ENCODE measurements around the gene STOX1.
"Not testable (repeated sequence)": the region's sequence is repeated elsewhere in the genome, so short reads cannot be mapped to it uniquely, and the experiment has no call there.

DNA sequence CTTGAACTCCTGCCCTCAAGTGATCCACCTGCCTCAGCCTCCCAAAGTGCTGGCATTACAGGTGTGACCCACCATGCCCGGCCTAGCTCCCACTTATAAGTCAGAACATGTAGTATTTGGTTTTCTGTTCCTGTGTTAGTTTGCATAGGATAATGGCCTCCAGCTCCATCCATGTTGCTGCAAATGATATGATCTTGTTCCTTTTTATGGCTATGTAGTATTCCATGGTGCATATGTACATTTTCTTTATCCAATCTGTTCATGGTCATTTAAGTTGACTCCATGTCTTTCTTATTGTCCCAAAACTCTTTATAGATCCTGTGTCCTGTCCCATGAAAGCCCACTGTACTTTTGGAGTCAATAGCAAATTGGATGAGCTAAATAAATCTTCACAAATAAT is 7.0 kb upstream of the STOX1 start:
- TF ChIP-seq, protein P1, sequence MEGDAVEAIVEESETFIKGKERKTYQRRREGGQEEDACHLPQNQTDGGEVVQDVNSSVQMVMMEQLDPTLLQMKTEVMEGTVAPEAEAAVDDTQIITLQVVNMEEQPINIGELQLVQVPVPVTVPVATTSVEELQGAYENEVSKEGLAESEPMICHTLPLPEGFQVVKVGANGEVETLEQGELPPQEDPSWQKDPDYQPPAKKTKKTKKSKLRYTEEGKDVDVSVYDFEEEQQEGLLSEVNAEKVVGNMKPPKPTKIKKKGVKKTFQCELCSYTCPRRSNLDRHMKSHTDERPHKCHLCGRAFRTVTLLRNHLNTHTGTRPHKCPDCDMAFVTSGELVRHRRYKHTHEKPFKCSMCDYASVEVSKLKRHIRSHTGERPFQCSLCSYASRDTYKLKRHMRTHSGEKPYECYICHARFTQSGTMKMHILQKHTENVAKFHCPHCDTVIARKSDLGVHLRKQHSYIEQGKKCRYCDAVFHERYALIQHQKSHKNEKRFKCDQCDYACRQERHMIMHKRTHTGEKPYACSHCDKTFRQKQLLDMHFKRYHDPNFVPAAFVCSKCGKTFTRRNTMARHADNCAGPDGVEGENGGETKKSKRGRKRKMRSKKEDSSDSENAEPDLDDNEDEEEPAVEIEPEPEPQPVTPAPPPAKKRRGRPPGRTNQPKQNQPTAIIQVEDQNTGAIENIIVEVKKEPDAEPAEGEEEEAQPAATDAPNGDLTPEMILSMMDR (IDR thresholded peaks at IDR 0.05), result not testable (repeated sequence)
- not testable (repeated sequence) for TF ChIP-seq POLR2A, POLR2AphosphoS5 (IDR thresholded peaks at IDR 0.05)

Measured in gastroesophageal sphincter (tissue), 3 donors.